H1 (cell line): ENCODE data around the gene RALGAPA1. TPM values are rescaled to one million over a fixed set of nuclear protein-coding genes. Genes with fewer than 3 reads are reported as not detected.

Source experiments
- ASH2L ChIP-seq: fragments of 200-600, 300-600 bp; sonication (generic); IDR thresholded peaks from one replicate; pipeline ENCODE4 v1.7.1; 2017; ENCODE audit warnings: low read length
- CHD2 ChIP-seq: IDR thresholded peaks from 2 replicates; pipeline ENCODE4 v1.6.1; 2012; ENCODE audit warnings: low read length, improper control_type of control experiment
- GTF2F1 ChIP-seq: IDR thresholded peaks from 2 replicates; pipeline ENCODE4 v1.6.1; 2012; ENCODE audit warnings: low read depth, low read length, improper control_type of control experiment, borderline replicate concordance
- JUND ChIP-seq: IDR thresholded peaks from 2 replicates; pipeline ENCODE4 v1.6.1; 2011; ENCODE audit warnings: mild to moderate bottlenecking, improper control_type of control experiment, low read length
- RAD21 ChIP-seq, 2 experiments: IDR thresholded peaks in 1 of 2; conservative IDR thresholded peaks in 1 of 2; 2 replicates each; pipeline ENCODE4 v1.6.1; 2011; ENCODE audit warnings: low read depth in 2 of 2, low read length in 2 of 2, improper control_type of control experiment in 1 of 2, inconsistent platforms in 1 of 2, mild to moderate bottlenecking in 1 of 2, moderate library complexity in 1 of 2
- polyA plus RNA-seq, 7 experiments: library from polyadenylated mRNA; depleted of rRNA in 3 of 7; stranded (reverse) in 5 of 7; unstranded in 2 of 7; fragments of >200 nt in 5 of 7; fragments of 200-250 nt in 2 of 7; gene quantifications; 1 replicate in 5 of 7; 2 replicates in 1 of 7; 4 replicates in 1 of 7; pipeline versions ENCODE4 v1.2.1 to v1.2.3, GENCODE V29; 2011 to 2013; ENCODE audit warnings: missing spikeins in 2 of 7, mixed read lengths in 2 of 7
- total RNA-seq: library from RNA; stranded (reverse); fragmentation: NEBNext Ultra II Directional; extraction: Animal tissue kit (Norgen Biotek cat#: 25700); gene quantifications from 2 replicates; pipeline ENCODE4 v1.2.1, GENCODE V29; 2021

RALGAPA1 gene
- total and polyA plus RNA-seq, 2 of the 8 experiments (the other 6 are each of a cell fraction or from before 2014, with no cell fraction given), result 4.2 to 26.7 TPM

DNA sequence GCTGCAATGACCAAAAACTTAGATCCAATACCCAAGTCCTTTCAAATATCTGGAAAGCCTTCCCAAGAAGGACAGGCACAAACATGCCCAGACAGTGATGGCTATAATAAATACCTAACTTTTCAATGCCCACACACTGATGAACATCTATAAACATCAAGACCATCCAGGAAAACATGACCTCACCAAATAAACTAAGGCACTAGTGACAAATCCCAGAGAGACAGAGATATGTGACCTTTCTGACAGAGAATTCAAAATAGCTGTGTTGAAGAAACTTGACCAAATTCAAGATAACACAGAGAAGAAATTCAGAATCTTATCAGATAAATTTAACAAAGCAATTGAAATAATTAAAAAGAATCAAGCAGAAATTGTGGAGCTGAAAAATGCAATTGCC lies 313.8 kb downstream of the RALGAPA1 start (continued):
- TF ChIP-seq CHD2 (no peak), RAD21 (IDR thresholded peaks at IDR 0.05 in 1 of 2, conservative IDR thresholded peaks at IDR 0.05 in 1 of 2; ENCODE audit: low read depth in 2 of 2, low read length in 2 of 2) (no peak), GTF2F1 (no peak), JUND (no peak), ASH2L (no peak)
